IPS-NIHi7 (cell line): ENCODE measurements around the gene TPO.
"Not testable (repeated sequence)": the region's sequence is repeated elsewhere in the genome, so short reads cannot be mapped to it uniquely, and the experiment has no call there.

Experiments used
- DNase-seq: peaks from one replicate; pipeline ENCODE4 v3.0.0; 2012; ENCODE audit warnings: mixed read lengths; ENCODE audit errors: extremely low spot score

Gene TPO

DNA sequence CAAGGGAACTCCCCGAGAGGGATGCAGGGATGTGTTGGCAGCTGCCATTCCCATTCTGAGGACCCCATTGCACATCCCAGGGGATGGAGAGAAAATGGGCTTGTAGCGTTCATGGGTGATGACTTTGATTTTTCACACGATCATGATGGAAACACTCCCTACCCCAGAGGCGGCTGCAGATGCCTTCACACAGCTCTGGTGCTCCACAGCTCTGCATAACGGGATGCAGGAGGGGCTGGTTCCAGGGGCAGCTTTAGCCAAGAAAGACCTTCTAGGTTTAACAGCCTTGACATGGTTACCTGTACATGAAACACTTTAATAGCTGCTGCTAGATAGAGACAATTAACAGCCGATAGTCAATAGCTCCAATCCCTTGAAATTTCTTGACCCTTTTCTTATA, 88.7 kb downstream of the TPO start:
- no peak for DNase-seq

DNA sequence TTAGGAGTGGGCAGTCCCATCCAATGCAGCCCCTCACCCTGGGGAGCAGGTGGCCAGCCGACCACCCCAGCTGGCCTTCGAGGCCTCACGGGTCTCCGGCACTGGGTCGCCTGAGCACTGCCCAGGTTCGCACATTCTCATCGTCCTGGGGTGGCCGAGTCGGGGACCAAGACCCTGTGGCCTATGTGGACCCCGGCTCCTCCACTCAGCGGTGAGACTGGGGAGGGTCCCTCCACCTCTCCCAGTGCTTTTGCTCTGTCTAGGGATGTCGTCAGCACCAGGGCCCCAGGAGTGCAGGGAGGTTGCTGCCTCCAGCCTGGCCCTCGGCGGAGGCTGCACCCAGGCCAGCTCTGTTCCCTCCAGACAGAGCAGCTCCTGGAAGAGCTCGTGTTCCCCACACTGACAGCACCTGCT, 89.6 kb downstream of the TPO start:
- DNase-seq, result no peak

DNA sequence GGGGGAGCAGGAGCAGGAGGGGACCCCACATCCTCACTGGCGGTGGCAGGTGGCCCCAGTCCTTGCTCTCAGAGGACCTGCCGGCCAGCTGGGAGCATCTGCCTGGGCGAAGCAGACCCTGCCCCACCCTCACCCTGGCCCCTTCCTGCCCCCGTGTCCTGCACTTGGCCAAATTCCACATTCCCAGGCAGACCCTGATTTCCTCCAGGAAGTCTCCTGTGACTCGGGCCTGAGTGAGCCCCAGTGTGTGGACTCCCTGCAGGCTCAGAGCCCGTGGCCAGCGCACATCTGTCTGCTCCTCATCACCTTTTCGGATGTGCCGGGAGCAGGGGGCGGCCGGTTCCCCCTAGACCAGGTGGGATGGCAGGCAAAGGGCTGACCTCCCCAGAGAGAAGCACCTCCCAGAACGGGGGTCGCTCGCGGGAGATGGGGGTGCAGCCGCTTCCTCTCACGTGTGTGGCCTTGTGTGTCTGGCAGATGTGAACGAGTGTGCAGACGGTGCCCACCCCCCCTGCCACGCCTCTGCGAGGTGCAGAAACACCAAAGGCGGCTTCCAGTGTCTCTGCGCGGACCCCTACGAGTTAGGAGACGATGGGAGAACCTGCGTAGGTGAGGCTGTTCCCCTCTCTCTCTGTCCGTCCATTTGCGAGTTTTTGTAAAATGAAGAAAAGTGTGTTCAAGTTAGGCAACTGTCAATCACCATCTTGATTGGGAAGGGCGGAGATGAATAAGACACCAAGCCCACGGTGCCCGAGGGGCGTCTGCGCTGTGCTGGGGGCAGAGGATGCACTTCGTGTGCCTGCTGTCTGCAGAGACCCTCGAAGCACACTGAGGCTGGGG, 90.4 kb downstream of the TPO start:
- no peak for DNase-seq

DNA sequence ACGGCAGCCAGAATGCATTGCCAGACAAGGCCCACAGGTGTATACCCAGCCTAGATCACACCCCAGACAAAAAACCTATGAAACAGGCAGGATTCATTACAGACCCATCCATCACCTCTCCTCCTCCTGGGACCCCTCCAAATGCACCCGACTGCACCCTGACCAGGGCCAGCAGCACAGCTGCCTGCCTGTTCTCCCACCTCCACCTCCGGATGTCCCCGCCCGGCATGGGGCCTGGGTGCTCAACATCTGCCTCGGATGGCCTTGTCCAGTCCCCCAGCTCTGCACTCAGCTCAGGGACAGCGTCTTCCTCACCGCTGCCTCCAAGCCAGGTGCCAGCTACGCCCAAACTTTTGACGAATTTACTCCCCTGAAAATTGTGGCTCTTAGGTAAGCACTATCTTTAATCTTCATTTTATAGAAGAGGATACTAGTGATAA, 91.1 kb downstream of the TPO start:
- DNase-seq, result no peak

DNA sequence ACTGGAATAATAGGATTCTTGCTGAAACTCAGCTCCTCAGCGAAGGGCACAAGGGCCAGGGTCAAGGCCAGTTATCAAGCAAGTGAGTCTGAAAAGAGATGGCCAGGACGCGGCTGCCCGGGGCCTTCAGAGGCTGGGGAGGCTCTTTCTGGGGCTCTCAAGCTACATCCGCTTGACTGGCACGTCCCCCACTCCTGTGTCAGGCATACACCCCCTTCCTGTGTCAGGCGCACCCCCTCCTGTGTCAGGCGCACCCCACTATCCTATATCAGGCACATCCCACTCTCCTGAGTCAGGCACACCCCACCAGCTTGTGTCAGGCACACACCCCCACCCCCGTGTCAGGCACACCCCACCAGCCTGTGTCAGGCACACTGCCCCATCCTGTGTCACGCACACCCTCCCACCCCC, 91.8 kb downstream of the TPO start:
- no peak for DNase-seq

DNA sequence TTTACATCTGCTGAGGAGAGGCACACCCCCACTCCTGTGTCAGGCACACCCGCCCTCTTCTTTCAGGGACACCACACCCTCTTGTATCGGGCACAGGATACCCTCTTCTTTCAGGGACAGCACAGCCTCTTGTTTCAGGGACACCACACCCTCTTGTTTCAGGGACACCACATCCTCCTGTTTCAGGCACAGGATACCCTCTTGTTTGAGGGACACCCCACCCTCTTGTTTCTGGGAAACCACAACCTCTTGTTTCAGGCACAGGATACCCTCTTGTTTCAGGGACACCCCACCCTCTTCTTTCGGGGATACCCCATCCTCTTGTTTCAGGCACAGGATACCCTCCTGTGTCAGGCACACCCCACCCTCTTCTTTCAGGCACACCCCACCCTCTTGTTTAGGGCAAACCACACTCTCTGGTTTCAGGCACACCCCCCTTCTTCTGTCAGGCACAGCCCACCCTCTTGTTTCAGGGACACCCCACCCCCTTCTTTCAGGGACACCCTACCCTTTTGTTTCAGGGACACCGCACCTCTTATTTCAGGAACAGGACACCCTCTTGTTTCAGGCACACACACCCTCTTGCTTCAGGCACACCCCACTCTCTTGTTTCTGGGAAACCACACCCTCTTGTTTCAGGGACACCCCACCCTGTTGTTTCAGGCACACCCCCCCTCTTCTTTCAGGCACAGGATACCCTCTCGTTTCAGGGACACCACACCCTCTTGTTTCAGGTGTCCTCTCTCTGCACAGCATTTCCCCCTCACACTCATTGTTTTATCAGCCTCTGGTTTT, 96.2 kb downstream of the TPO start:
- DNase-seq, result no peak

DNA sequence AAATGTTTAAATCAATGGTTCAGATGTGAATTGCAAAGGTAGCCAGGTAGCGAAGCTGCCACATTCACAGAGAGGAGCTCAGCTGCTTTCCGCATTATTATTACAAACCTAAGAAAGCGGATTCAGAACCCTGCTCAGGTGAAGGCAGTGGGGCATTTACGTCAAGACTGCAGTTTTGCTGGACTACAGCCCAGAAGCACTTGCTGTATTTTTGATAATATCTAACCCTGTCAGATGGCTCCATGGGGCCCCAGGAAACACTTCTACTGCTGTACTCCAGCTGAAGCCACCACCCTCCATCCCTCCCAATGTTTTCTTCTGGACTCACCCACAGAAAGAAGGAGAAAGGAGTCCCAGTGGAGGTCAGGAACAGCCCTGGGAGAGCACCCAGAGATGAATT, 96.9 kb downstream of the TPO start:
- no peak for DNase-seq

DNA sequence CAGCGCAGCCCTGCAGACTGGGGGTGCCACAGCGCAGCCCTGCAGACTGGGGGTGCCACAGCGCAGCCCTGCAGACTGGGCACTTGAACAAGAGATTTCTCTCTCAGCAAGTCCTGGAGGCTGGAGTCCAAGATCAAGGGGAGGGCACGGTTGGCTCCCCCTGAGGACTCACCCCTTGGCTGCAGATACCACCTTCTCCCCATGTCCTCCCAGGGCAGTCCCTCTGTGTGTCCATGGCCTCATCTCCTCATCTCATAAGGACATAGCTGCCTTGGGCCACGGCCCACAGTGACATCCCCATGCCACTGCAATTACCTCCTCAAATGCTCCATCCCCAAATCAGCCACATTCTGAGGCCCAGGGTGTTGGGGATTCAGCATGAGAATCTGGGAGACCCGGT, 98.2 kb downstream of the TPO start:
- DNase-seq, result no peak

DNA sequence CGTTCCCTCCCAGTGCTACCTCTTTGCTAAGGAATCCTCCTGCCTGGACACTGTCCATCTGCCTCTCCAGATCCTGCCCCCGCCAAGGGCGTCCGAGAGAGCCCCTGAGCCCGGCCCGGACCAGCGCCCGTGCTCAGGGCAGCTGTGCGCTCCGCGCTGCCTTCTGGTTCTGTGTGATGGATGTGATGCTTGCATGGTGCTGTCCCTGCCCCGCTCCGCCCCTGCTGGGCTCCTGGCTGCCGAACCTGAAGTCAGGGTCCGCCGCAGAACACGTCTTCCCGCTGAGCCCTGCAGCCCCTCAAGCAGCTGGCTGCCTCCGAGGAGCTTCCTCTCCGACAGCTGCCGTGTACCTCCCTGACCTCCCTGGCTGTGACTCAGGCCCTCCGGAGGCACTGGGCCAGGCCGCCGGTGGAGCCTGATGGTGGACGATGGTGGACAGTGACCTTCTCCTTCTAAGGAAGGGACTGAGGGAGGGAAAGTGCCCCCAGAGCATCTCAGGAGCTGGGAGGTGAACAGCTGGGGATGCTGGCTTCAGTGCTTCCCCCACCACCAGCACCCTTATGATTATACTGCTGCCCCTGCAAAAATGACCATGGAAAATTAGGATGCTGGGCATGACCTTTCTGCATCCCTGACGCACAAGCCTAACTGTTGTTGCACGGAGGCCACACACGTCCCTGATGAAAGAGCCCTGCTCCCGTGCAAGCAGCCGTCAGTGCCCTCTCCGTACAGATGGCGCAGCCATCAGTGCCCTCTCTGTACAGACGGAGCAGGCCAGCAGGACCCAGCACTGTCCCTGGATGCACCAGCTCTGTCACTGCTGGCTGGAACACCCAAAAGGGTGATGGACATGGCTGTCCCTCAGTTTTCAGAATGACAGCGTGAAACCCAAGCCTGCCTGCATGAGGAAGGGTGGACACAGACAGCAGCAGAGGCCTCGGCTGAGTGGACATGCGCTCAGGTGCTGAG, 99.3 kb downstream of the TPO start:
- DNase-seq, result no peak

DNA sequence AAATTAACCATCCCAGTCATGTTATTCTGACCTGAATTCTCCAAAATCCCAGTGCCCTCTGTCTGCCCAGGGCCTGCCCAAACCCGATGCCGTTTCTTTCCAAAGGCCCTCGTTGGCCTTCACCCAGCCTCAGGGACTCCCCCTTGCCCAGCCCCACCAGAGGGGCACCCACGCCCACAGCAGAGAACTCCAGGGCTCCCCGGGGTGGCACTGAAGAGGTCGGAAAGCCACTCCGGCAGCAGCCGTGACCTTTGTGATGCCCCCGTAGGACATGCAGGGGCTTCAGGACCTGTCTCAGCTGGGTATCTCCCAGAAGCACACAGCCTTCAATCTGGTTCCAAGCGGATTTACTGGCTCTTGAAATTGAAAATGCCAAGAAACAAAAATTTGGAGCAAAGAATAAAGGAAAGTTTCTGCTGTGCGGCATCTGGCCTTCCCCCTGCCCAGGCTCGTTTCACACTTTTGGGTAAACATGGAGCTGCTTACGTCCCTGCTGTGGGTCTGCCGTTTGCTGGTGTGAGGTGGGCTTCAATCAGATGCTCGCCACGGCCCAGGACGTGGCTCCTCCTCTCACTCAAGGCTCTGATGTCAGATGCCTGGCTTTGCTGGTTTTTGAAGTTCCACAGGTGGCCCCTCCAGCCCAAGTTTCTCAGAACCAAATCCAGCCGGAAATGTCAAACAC, 101.3 kb downstream of the TPO start:
- no peak for DNase-seq

DNA sequence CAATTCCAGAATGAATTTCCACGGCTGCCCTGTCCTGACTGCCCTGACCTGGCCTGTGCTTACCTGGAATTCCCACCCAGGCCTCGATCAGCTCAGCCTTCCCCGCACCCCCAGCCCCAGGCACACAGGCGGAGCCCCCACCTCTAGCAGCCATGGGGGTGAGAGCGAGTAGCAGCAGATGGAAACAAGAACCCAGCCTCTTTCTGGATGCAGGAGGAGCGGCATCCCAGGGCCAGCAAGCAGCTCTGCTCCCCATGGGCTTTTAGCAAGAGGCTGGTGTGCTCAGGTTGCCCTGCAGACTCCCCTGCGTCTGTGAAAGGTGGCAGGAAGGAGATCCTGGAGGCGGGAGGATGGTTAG, 101.8 kb downstream of the TPO start:
- DNase-seq, result no peak

DNA sequence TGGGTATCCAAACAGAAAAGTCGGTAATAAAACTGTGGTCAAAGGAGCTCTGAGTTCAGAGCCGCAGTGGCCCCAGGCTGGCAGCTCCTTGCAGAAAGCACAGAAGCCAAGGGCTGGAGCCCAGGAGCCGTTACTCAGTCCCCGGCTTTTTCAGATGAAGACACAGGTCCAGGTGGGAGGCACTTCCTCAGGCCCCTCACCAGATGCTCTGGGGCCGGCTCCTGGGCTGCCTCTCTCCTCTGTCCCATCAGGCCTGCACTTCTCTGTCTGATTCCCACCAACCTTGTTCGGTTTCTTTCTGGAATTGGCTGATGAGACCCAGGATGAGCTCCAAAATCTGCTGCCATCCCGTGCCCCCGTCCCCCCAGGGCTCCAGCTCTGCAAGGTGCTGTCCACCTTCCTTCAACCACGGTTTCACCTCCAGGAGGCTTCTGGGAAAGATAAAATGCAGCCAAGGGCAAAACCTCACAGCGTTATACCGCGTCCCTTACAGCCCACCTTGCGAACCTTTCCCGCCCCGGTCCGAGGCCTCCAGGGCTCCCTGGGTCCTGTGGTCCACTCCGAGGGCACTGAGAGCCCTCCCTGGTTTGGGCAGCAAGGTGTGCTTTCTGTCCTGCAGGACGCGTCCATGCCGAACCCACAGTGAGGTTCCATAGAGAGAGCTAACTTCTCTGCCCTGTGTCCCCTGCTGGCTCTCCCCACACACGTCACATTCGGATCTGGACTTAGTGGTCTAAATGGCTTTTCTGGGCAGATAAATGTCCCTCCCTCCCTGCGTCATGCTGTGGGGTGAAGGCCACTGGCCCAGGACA, 102.9 kb downstream of the TPO start:
- no peak for DNase-seq

DNA sequence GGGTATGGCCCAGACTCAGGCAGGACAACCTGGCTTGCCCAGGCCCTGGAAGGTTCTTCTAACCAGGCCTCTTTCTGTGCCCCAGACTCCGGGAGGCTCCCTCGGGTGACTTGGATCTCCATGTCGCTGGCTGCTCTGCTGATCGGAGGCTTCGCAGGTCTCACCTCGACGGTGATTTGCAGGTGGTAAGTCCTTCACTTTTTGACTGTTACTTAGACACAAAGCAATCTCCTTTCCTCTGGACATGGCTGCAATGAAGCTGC, 103.5 kb downstream of the TPO start:
- no peak for DNase-seq

DNA sequence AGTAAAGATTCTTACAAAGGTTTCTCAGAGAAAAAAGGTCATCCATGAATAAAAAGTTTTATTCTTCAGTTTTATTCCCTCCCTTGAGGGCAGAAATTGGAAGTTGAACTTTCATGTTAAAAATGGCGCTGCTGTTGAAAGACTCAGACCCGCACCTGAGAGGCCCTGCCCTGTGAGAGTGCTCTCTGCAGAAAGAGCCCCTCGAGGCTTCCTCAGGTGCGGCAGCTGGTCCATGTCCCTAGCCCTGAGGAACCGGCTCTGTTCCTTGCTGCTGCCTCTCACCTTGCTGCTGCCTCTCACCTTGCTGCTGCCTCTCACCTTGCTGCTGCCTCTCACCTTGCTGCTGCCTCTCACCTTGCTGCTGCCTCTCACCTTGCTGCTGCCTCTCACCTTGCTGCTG, 104.0 kb downstream of the TPO start:
- DNase-seq, result not testable (repeated sequence)

DNA sequence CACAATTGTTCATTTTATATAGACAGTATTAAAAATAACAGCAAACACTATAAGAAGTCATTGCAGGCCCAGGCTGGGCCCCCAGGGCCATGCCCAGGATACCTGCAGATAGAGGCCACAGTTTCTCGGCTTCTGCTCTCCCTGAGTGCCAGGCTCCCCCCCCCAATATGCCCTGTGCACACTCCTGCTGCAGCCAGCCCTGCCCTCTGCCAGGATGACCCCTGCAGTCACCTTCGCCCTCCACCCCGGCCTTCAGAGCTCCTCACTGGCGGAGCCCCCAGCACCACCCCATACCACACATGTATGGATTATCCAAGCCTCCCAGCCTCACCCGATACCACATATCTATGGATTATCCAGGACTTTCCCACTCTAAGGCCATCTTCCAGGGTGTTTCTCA, 104.5 kb downstream of the TPO start:
- DNase-seq, result no peak

DNA sequence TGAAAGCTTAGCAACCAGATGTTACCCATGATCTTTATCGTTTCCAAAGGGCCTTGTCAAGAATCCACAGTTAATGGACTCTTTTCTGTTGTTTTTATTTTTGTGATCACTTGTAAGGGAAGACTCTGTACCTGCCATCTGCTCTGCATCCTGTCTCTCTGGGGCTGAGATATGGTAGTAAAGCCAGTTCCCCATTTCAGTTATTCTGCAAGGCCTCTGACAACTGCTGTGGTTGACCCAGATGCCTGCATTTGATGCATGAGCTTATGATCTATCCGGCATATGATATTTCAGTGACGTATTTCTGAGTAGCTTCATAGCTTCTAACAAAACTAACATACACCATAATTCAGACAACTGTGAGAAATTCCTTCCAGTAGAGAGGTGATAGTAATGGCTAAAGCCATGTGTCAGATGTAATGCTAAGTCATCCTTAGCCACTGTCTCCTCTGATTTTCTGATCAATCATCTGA, 105.1 kb downstream of the TPO start:
- DNase-seq, result no peak

DNA sequence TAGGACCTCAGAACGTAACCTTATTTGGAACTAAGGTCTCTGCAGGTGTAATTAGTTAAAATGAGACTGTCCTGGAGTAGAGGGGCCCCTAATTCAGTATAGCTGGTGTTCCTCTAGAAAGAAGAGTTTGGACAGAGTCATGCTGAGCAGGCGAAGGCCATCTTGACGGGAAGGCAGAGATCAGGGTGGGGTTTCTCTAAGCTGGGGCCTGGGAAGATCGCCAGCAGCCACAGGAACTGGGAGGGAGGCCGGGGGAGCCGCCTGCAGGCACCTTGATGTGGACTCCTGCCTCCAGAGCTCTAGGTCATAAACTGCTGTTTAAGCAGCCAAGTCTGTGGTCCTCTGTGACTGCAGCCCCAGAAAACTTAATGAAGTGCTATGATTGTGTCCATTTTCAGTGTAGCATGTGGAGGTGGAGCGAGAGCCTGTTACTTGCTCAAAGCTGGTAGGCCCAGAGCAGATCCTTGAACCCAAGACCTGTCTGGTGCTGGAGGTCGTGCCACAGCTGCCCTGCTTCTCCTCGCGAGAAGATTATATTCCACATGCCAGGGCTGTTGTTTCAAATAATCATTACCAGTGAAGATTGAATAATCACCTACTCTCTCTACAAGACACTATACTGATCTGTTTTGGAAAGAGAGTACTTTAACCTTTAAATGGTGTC, 105.7 kb downstream of the TPO start:
- DNase-seq, result no peak

DNA sequence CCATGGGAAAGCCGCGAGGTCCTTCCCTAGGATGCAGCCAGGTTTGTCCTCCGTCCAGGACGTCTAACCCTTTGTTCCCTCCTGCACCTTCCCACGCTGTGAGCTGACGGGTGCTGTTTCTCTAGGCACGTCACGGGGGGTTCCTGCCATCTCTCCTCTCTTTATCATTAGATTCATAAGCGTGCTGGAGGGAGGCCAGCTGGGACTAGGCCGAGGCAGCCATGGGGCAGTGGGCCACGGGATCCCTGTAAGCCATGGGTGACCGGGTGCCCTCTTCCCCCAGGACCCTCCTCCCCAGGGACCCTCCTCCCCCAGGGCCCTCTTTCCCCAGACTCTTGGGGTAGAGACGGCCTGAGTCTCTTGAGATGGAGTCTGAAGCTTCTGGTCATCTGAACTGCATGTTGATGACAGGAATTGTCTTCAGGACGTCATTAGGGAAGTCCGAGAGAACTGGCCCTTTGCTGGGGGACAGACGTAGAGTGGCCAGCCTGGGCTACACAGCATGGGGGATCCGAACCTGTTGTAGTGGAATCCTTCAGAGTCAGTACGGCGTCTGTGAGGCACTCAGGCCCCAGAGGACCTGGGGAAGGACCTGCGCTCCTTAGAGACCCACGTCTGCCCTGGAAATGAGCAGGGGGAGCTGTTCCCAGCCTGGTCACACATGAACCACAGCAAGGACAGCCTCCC, 108.1 kb downstream of the TPO start:
- no peak for DNase-seq
